ENCODE measurements around the gene PLXNB2.

Gene PLXNB2

DNA sequence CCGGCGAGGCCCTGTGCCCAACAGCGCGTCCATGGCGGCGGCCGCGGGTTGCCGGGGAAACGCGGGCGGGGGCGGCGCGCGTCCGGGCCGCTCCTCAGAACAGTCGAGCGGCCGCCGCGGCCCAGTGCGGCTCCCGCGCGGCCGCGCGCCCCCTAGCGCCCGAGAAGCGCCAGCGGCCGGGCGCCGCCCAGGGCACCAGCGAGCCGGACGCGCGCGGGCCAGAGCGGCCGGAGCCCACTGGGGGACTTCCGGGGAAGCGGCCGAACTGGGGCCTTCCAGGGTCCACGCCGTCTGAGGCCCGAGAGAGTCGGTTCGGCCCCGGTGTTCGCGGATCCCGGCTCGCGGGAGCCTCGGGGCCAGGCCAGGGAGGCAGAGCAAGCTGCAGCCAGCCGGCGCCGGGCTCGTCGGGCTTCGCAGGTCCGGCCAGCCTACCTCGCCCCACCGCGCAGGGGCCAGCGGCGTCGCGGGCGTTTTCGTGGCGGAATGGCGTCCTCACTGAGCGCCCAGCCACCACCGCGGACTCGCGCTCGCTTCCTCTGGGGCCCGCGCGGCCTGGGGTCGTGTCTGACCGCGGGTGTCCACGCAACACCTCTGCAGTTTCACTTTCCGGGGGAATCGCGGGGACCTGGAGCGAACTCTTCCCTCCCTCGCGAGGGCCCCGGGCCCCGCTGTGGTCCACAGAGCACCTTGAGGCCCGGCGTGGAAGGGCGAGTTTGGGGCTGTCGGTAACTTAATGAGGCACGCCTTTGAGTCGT lies 19.7 kb upstream of the PLXNB2 start, which contains the start of gene DENND6B:
Gene DENND6B (minus strand): TSS at position 57 of the 755 bp plus-strand sequence. CDS start 24 bp downstream, at position 33.
- Histone ChIP-seq H3K4ac (ENCODE audit: low read depth, low read length) (peak within 1 kb of the TSS; percentile 93), H3K9ac (ENCODE audit: low read length) (peak within 1 kb of the TSS; percentile 90), H3K18ac (ENCODE audit: low read length) (peak within 1 kb of the TSS; percentile 97), H2AFZ (ENCODE audit: insufficient read depth, low read length, poor library complexity) (peak within 1 kb of the TSS; percentile 99), H3K36me3 (ENCODE audit: control insufficient read depth in 1 of 2, insufficient read depth in 2 of 2, low read length in 2 of 2) (no peaks in the 10 kb centered on the region), H2BK120ac (ENCODE audit: insufficient read depth, low read length, poor library complexity) (peak within 1 kb of the TSS; percentile 94), H4K8ac (ENCODE audit: low read depth, low read length) (peak within 1 kb of the TSS; percentile 100), H3K27me3 (ENCODE audit: insufficient read depth, low read length) (no peaks in the 10 kb centered on the region), H2AK5ac (ENCODE audit: low read length) (peak within 1 kb of the TSS; percentile 46), H3K27ac (ENCODE audit: low read depth, low read length) (no peak within 1 kb of the TSS), H3K9me3 (ENCODE audit: insufficient read depth, low read depth, low read length) (no peaks in the 10 kb centered on the region), H3K23ac (ENCODE audit: low read length) (no peak within 1 kb of the TSS), H3K79me2 (ENCODE audit: control insufficient read depth, insufficient read depth, low read length, poor library complexity) (peaks cover 10% of the 10 kb centered on the region), H4K91ac (ENCODE audit: low read depth, low read length) (peak within 1 kb of the TSS; percentile 76), H2BK5ac (ENCODE audit: low read depth, low read length, poor library complexity) (peak within 1 kb of the TSS; percentile 82), H3K79me1 (ENCODE audit: low read length) (peaks cover 11% of the 10 kb centered on the region), H4K12ac (ENCODE audit: low read depth, low read length) (peak within 1 kb of the TSS; percentile 92), H3K4me3 (ENCODE audit: low read depth, low read length) (peak within 1 kb of the TSS; percentile 90), H3K4me2 (ENCODE audit: low read length) (peak within 1 kb of the TSS; percentile 86), H3K14ac (ENCODE audit: low read length) (peak within 1 kb of the TSS; percentile 98), H3K4me1 (ENCODE audit: control insufficient read depth in 1 of 2, insufficient read depth in 2 of 2, low read length in 2 of 2) (peaks cover 5 to 9% of the 10 kb centered on the region in 2 experiments), H2BK12ac (ENCODE audit: low read length) (peak within 1 kb of the TSS; percentile 76)
- WGBS (ENCODE audit: extremely low coverage, insufficient coverage, insufficient read length): no CpG with 5 or more reads among the region's 105 CpGs
- DNase-seq: peak; percentile 69 to 92

DNA sequence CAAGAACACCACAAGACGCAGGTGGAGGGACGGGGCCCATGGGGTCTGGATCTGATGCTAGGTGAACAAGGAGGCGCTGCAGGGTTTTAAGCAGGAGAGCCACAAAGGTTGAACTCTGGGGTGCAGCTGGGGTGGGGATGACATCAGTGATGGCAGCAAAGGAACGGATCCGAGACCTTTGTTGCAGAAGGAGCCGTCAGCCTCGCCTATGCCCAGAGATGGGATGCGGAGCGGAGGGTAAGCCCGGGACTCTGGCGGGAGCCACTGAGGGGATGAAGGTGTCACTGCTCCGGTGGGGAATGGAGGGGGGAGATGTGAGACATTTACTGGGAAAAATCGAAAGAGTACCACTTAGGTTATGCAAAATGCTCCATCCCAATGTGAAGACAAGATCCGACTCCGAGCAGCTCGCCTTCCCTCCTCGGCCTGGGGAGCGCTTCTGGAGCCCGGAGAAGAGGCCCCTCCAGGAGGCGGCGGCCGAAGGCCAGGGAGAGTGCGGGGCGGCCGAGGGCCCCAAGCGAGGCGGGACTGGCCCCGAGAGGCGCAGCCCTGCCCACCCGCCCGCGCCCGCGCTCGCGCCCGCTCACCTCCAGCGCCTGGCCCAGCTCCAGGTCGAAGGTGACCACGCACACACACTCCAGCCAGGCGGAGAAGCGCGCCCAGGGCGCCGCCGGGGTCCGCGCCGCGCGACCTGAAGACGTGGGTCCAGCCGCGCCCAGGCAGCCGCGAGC lies 18.9 kb upstream of the PLXNB2 start:
- Histone ChIP-seq H3K27ac (ENCODE audit: low read depth, low read length) (no peak overlapping the region), H3K23ac (ENCODE audit: low read length) (no peak overlapping the region), H3K14ac (ENCODE audit: low read length) (peak overlapping the region; percentile 87), H3K4me2 (ENCODE audit: low read length) (peak overlapping the region; percentile 86), H3K4ac (ENCODE audit: low read depth, low read length) (peak overlapping the region; percentile 65), H4K12ac (ENCODE audit: low read depth, low read length) (peak overlapping the region; percentile 77), H3K4me3 (ENCODE audit: low read depth, low read length) (peak overlapping the region; percentile 90), H3K79me2 (ENCODE audit: control insufficient read depth, insufficient read depth, low read length, poor library complexity) (peaks cover 10% of the 10 kb centered on the region), H4K91ac (ENCODE audit: low read depth, low read length) (peak overlapping the region; percentile 70), H3K4me1 (ENCODE audit: control insufficient read depth in 1 of 2, insufficient read depth in 2 of 2, low read length in 2 of 2) (peaks cover 5 to 9% of the 10 kb centered on the region in 2 experiments), H3K9ac (ENCODE audit: low read length) (peak overlapping the region; percentile 79), H2BK5ac (ENCODE audit: low read depth, low read length, poor library complexity) (no peak overlapping the region), H3K18ac (ENCODE audit: low read length) (peak overlapping the region; percentile 85), H2AFZ (ENCODE audit: insufficient read depth, low read length, poor library complexity) (peak overlapping the region; percentile 99), H2BK12ac (ENCODE audit: low read length) (peak overlapping the region; percentile 76), H3K27me3 (ENCODE audit: insufficient read depth, low read length) (no peaks in the 10 kb centered on the region), H3K9me3 (ENCODE audit: insufficient read depth, low read depth, low read length) (no peaks in the 10 kb centered on the region), H3K79me1 (ENCODE audit: low read length) (peaks cover 11% of the 10 kb centered on the region), H2AK5ac (ENCODE audit: low read length) (no peak overlapping the region), H4K8ac (ENCODE audit: low read depth, low read length) (peak overlapping the region; percentile 91), H2BK120ac (ENCODE audit: insufficient read depth, low read length, poor library complexity) (peak overlapping the region; percentile 92), H3K36me3 (ENCODE audit: control insufficient read depth in 1 of 2, insufficient read depth in 2 of 2, low read length in 2 of 2) (no peaks in the 10 kb centered on the region)
- no peak for DNase-seq
- no CpG with 5 or more reads among the region's 56 CpGs for whole genome bisulfite sequencing (ENCODE audit: extremely low coverage, insufficient coverage, insufficient read length)

DNA sequence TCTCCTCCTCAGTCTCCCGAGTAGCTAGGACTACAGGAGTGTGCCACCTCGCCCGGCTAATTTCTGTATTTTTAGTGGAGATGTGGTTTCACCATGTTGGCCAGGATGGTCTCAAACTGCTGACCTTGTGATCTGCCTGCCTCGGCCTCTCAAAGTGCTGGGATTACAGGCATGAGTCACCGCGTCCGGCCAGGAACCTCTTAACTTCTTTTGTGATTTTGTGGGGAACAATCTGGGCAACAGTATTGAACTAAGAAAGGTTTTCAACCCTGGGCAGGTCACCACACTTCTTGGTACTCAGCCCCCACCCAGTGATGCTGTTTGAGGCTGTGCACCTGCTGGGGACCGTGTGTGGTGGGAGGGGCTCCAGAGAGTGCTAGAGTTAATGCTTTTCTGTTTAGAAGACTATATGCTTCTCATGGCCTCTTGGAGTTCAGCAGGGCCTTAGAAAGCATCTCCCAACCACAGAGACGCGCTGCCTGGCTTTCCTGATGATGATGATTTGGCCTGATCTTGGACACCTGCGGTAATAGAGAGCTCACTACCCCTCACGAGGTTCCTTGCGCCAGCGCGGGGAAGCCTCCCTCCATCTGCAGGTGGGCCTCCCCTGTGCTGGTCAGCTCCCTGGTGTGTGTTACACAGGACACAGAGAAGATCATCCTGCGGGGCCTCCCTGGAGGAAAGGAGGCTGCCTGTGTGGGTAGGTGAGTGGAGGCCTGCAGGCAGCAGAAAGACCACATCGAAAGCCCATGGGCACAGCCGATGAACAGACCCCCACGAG lies 18.2 kb upstream of the PLXNB2 start:
- Histone ChIP-seq H3K18ac (ENCODE audit: low read length) (no peak overlapping the region), H3K9ac (ENCODE audit: low read length) (no peak overlapping the region), H3K27me3 (ENCODE audit: insufficient read depth, low read length) (no peaks in the 10 kb centered on the region), H3K4me1 (ENCODE audit: control insufficient read depth in 1 of 2, insufficient read depth in 2 of 2, low read length in 2 of 2) (peaks cover 5 to 9% of the 10 kb centered on the region in 2 experiments), H2BK120ac (ENCODE audit: insufficient read depth, low read length, poor library complexity) (no peak overlapping the region), H3K9me3 (ENCODE audit: insufficient read depth, low read depth, low read length) (no peaks in the 10 kb centered on the region), H4K12ac (ENCODE audit: low read depth, low read length) (no peak overlapping the region), H2AFZ (ENCODE audit: insufficient read depth, low read length, poor library complexity) (no peak overlapping the region), H3K14ac (ENCODE audit: low read length) (no peak overlapping the region), H3K79me2 (ENCODE audit: control insufficient read depth, insufficient read depth, low read length, poor library complexity) (peaks cover 10% of the 10 kb centered on the region), H2BK12ac (ENCODE audit: low read length) (no peak overlapping the region), H3K4me3 (ENCODE audit: low read depth, low read length) (no peak overlapping the region), H2BK5ac (ENCODE audit: low read depth, low read length, poor library complexity) (no peak overlapping the region), H2AK5ac (ENCODE audit: low read length) (no peak overlapping the region), H3K4ac (ENCODE audit: low read depth, low read length) (no peak overlapping the region), H3K27ac (ENCODE audit: low read depth, low read length) (no peak overlapping the region), H3K23ac (ENCODE audit: low read length) (no peak overlapping the region), H3K36me3 (ENCODE audit: control insufficient read depth in 1 of 2, insufficient read depth in 2 of 2, low read length in 2 of 2) (no peaks in the 10 kb centered on the region), H4K8ac (ENCODE audit: low read depth, low read length) (no peak overlapping the region), H3K4me2 (ENCODE audit: low read length) (no peak overlapping the region), H4K91ac (ENCODE audit: low read depth, low read length) (no peak overlapping the region), H3K79me1 (ENCODE audit: low read length) (peaks cover 11% of the 10 kb centered on the region)
- WGBS (ENCODE audit: extremely low coverage, insufficient coverage, insufficient read length): no CpG with 5 or more reads among the region's 19 CpGs
- DNase-seq: no peak

DNA sequence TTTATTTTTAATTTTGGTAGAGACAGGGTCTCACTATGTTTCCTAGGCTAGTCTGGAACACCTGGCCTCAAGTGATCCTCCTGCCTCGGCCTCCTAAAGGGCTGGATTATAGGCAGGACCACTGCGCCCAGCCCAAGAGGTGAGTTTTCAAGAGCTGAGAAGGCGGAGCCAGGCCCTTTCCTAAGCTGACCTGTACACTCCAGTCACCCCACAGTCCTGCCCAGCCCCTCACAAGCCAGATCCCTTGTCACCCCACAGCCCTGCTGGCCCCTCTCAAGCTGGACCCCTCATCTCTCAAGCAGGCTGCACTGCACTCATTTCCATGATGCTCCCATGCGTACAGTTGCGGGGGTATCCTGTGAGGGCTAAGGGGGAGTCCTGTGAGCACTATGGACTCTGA lies 16.5 kb upstream of the PLXNB2 start:
- no peak overlapping the region for H3K4me2 ChIP-seq (ENCODE audit: low read length)
- H3K4me1 ChIP-seq (ENCODE audit: control insufficient read depth in 1 of 2, insufficient read depth in 2 of 2, low read length in 2 of 2): peaks cover 5 to 9% of the 10 kb centered on the region in 2 experiments
- no peak for DNase-seq
- H2AK5ac ChIP-seq (ENCODE audit: low read length): no peak overlapping the region
- no peak overlapping the region for H3K27ac ChIP-seq (ENCODE audit: low read depth, low read length)
- no peaks in the 10 kb centered on the region for H3K27me3 ChIP-seq (ENCODE audit: insufficient read depth, low read length)
- no peak overlapping the region for H3K14ac ChIP-seq (ENCODE audit: low read length)
- H4K8ac ChIP-seq (ENCODE audit: low read depth, low read length): no peak overlapping the region
- no peak overlapping the region for H2BK5ac ChIP-seq (ENCODE audit: low read depth, low read length, poor library complexity)
- H4K91ac ChIP-seq (ENCODE audit: low read depth, low read length): no peak overlapping the region
- no peaks in the 10 kb centered on the region for H3K36me3 ChIP-seq (ENCODE audit: control insufficient read depth in 1 of 2, insufficient read depth in 2 of 2, low read length in 2 of 2)
- no peaks in the 10 kb centered on the region for H3K9me3 ChIP-seq (ENCODE audit: insufficient read depth, low read depth, low read length)
- no CpG with 5 or more reads among the region's 5 CpGs for WGBS (ENCODE audit: extremely low coverage, insufficient coverage, insufficient read length)
- no peak overlapping the region for H3K9ac ChIP-seq (ENCODE audit: low read length)
- H3K79me2 ChIP-seq (ENCODE audit: control insufficient read depth, insufficient read depth, low read length, poor library complexity): peaks cover 10% of the 10 kb centered on the region
- H3K4ac ChIP-seq (ENCODE audit: low read depth, low read length): no peak overlapping the region
- no peak overlapping the region for H2BK120ac ChIP-seq (ENCODE audit: insufficient read depth, low read length, poor library complexity)
- H2AFZ ChIP-seq (ENCODE audit: insufficient read depth, low read length, poor library complexity): no peak overlapping the region
- peaks cover 11% of the 10 kb centered on the region for H3K79me1 ChIP-seq (ENCODE audit: low read length)
- no peak overlapping the region for H3K4me3 ChIP-seq (ENCODE audit: low read depth, low read length)
- no peak overlapping the region for H3K18ac ChIP-seq (ENCODE audit: low read length)
- H4K12ac ChIP-seq (ENCODE audit: low read depth, low read length): no peak overlapping the region
- H2BK12ac ChIP-seq (ENCODE audit: low read length): no peak overlapping the region
- no peak overlapping the region for H3K23ac ChIP-seq (ENCODE audit: low read length)

All from trophoblast cell (in vitro differentiated cells and primary cell).